Effector CD4-positive, alpha-beta T cell (primary cell): Measurements from ENCODE around the gene TLR9.
"Not testable (repeated sequence)": the region's sequence is repeated elsewhere in the genome, so short reads cannot be mapped to it uniquely, and the experiment has no call there.

Source experiments
- DNase-seq: peaks from one replicate; pipeline ENCODE4 v3.0.0-alpha.2; 2020

The TLR9 gene

DNA sequence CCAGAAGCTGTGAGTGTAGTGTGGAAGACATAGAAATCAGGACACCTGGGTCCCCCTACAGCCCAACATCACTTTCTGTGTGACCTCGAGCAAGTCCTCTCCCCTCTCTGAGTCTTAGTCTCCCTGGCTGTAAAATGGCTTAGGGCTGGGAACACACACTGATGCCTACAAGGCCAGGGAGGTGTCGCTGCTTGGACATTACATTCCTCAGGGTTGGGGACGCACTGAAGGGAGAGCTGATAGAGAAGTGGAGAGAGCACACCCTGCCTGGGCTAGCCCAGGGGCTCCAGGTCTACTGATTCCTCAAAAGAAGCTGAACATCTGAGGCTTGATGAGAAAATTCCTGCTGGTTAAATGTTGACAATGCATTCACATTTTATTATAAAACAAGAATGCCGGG is 33.8 kb downstream of the TLR9 start:
- DNase-seq: no peak

DNA sequence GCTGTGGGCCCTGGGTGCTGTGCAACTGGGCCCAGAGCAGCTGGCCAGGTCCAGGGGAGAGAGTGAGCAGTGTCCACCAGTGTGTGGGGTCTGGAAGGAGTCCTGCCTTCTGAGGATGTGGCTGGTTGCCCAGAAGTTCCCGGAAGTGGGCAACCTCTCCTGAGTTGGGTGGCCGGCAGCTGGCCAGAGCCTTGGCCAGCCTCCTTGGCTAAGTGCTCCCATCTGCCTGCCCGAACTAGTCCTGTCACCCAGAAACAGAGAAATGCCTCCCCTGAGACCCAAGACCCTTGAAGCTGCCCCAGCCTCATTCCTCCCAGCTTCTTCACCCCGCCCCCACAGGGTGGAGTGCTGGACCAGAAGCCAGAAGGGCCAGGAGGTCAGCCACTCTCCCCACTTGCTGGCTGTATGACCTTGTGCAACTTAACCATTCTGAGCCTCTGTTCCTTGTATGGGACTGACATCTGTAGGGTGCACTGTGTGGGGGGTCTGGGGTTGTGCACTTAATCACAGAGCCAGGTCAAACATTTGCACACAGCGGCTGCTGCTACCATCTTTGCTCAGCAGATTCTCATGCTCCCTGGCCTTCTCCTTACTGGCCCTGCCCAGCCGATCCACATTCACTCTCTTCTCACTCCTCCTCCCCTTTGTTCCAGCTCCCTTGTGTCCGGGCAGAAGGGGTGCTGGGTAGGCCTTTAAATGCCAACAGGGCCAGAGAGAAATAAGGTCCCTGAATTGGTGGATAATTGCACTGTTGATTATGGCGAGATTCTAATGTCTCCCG is 35.0 kb downstream of the TLR9 start:
- DNase-seq: no peak

DNA sequence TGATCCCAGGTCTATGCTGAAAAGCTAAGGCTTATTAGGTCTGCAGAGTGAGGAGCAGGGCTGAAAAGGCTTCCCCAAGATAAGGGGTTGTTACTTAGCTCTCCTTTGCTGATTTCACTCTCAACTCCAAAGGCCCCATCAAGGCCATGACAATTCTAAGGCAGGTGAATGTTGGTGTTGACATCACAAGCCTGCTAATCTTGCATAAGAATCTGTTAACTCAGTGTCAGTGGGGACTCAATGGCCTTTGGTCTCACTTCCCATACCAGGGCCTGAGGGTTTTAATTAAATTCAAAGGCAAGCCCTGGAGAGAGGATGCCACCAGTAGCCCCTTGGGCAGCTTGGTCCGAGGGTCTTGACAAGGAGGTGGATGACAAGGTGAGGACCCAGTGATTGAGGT is 36.9 kb downstream of the TLR9 start:
- no peak for DNase-seq

DNA sequence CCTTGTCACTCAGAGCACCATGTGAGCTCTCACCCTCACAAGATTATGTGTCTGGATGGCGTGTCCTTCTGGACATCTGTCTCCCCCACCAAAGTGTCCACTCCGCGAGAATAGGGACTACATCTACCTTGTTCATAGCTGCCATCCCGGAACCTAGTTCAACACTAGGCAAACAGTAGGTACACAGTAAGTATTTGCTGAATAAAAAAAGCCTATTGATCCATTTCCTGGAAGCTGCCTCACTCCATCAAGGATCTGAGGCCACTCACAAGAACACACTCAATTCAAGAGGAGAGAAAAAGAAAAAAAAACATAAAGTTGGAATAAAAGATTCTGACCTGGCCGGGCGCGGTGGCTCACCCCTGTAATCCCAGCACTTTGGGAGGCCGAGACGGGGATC is 38.7 kb downstream of the TLR9 start:
- no peak for DNase-seq

DNA sequence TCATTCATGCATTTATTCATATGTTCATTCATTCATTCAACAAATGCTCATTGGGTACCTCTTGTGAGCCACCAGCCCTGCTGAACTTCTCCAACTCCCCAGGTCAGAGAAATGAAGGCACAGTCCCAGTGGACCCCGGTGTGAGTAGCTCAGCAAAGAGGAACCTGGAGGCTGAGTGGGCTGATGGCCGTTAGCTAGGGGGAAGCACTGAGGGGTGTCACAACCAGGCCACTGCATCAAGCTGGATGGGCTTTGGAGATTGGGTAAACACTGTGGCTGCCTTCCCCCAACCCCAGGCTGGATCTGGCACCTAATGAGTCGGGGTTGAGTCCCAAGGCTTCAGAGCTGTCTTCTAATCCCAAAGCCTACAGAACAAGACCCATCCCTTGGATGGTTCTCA is 39.6 kb downstream of the TLR9 start:
- DNase-seq: no peak

DNA sequence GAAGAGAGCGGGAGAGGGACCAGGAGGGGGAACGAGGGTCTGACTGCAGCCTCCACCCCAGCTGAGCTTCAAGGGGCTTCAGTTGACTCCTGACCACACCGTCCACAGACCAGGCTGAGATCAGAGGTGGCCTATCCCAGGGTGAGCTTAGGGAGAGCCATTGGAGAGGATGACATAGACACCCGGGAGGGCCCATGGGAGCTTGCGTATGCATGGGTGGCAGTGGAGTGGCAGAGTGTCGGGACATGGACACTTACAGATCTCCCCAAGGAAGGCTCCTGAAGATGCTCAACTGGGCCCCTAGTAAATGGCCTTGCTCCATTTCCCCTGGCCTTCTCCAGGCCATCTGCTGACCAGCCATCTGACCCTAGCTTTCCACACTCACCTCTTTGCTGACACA is 40.1 kb downstream of the TLR9 start:
- no peak for DNase-seq

DNA sequence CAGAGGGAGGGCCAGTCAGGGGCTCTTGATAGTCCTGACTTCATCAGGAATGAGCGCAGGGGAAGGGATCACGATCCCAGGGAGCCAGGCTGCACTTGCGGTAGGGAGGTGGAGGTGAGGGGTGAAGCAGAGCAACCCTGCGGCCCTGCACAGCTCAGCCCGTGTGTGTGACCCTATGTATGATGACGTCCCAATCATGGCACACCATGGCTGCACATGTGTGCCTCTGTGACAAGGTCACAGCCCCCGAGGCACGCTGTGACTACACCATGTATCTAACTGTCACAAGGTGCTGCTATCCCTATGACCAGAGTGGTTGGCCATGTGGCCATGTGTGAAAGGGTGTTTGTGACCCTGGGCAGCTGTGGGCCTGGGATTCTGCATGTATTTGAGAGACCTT is 40.8 kb downstream of the TLR9 start:
- no peak for DNase-seq

DNA sequence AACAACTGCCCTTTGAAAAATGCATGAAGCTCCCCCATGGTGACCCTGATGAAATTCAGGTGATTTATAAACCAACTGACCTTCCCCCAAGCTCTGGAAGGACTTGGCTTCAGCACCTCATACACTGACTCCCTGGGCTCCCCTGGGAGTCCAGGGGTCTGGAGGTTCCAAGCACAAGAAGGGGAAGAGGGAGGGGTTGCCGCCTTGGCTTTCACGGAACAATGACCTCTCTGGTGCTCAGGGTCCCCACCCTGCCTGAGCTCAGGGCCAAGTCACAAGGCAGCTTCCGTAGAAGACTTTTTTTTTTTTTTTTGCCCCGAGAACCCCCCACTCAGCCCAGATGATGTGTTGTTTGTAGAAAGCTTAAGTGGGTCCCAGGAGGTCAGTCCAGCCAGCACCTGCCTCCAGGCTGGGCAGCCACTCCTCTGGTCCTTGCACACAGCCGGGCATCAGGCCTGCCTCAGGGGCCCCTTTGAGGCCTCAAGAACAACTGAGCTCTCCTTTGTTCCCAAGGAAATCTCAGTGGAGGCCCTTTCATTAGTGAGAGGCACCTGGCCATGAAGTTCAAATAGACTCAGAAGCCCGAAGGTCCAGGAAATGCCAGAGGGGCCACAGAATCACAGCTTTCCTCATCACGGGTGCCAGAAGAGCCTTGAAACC is 41.5 kb downstream of the TLR9 start:
- DNase-seq: no peak

DNA sequence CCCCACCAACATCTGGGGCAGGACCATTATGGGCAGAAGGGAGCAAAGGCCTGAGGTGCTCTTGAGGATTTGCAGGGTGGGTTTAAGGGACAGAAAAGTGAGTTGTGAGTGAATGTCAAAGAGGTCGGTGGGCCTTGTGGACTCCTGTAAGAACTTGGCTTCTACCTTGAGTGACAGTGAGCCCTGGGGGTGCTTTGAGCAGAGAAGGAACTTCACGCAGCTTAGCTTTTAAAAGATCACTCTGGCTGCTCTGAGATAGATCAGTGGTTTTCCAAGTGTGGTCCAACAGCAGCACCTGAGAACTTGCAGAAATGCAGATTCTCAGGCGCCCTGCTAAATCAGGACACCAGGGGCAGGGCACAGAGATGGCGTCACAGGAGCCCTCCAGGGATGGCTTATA is 42.8 kb downstream of the TLR9 start:
- DNase-seq: no peak

DNA sequence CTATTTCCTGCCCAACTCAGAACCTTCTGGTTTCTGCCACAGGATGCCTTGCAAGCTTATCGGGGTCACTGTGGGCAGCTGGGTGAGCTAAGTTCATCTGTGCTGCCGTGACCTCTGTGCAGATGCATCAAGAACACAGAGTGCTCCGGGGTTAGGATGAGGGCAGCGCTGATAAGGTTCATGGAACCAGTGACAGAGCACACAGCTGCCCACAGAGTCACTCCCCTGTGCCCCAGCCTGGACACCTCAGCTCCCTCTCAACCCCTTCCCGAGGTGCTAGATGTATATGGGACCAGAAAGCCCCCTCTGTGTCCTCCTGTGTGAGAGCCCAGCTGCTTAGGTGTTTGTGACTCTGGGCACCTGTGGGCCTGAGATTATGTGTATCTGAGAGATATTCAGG is 43.2 kb downstream of the TLR9 start:
- DNase-seq: no peak

DNA sequence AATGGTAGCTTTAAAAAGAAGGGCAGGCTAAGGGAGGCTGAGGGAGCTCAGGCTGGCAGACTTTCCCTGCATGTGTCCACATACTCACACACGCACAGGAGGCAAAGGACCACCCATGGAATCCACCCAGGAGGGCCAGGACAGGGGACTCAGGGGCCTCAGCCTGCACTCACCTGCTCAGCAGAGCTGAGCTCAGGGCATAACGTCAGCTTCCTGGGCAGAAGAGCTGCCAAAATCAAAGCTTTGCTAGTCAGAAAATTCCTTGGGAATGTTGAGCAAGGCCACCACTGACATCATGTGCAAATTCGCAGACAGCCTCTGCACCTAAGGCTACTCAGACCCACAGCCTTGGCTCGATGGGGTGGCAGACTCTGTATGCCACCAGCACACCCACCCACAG is 43.9 kb downstream of the TLR9 start:
- no peak for DNase-seq

DNA sequence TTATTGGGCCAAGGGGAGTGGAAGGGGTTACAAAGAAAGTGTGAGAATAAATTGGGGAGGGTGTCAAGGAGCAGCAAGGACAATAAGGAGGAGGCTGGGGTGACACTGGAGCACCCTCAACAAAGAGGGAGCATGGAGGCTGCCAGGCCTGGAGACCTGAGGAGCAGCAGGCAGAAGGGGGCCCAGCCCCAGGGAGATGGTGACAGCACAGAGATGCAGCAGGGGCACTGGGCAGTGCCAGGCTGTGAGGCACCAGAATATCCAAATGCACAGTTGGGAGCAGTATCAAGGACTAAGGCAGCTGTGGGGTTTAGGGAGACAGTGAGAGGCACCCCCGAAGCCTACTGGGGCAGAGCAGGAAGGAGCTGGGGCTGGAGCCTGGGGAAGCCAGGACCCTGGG is 46.9 kb downstream of the TLR9 start:
- DNase-seq: no peak

DNA sequence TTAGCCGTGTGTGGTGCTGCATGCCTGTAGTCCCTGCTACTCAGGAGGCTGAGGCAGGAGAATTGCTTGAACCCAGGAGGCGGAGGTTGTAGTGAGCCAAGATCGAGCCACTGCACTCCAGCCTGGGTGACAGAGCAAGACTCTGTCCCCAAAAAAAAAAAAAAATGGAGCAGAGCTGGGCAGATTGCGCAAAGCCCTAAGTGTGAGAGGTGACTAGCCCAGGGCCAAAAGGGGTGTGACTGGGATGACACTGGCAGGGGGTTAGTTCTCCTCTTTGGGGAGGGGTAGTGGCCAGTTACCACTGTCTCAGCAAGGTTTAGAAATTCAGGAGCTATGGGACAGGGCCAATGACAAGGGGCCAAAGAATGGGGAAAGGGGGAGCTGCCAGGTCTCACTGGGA is 47.3 kb downstream of the TLR9 start:
- not testable (repeated sequence) for DNase-seq

DNA sequence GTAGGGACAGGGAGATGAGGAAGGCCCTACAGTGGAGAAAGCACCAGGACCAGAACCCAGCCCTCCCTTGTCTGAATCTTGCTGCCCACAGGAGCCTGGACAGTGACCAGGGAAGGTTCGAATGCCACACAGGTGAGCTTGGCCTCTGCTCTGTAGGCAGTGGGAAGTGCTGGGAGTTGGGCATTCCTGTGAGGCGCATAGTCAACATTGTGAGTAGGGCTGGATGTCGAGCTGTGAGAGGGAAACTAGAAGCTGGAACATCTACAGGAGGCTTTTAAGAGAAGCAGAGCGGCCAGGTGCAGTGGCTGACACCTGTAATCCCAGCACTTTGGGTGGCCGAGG is 47.8 kb downstream of the TLR9 start:
- no peak for DNase-seq

DNA sequence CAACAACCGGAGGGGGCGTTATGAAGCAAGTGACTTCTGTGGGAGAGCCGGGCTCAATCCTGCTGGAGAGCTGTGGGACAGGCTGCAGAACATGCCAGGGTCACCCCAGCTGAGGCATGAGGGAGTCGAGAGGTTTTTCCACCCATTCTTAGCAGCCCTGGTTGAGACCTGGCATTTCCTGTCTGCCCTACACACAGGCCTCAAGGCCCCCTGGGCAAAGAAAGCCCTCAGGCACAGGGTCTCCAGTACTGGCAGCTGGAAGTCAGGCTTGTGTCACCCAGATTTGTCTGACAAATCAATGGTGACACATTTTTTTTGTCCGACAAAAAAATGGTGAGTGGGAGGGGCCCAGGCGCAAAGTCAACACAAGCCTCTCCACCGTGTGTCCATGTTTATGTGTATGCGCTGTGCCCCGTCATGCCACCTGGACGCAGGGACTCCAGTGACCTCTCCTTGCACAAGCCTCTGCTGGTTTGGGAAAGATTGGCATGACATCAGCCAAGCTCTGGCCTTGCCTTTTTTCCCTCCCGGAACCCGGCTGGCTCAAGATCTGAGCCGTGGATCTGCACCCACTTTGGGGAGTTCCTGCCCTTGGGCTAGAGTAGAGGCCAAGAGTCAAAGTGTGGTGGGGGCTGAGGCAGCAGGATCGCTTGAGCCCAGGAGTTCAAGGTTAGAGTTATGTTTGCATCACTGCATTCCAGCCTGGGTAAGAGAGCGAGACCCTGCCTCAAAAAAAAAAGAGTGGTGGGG is 48.3 kb downstream of the TLR9 start:
- no peak for DNase-seq

DNA sequence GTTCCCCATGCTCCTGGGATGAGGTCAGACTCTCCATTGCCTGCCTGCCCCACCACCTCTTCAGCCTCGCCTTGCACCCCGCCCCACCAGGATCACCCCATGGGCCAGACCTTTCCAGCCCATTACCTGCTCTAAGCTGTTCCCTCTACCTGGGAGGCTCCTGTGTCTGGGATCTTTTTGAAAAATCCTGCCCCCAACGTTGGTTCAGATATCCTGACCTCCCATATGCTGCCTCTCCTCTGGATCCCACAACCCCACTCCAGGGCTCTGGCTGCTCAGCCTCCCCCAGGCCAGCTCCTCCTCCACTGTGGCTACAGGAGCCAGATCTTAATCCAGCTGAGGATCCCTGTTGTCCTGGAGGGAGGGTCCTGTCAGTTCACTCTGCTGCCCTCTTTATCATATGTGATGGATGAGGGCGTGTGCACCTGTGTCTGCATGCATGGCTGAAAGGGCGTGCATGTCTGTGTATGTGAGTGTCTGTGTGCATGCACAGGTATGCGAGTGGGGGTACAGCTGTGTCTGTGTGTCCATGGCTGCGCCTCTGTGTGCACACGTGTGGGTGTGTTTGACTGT is 49.2 kb downstream of the TLR9 start:
- no peak for DNase-seq

DNA sequence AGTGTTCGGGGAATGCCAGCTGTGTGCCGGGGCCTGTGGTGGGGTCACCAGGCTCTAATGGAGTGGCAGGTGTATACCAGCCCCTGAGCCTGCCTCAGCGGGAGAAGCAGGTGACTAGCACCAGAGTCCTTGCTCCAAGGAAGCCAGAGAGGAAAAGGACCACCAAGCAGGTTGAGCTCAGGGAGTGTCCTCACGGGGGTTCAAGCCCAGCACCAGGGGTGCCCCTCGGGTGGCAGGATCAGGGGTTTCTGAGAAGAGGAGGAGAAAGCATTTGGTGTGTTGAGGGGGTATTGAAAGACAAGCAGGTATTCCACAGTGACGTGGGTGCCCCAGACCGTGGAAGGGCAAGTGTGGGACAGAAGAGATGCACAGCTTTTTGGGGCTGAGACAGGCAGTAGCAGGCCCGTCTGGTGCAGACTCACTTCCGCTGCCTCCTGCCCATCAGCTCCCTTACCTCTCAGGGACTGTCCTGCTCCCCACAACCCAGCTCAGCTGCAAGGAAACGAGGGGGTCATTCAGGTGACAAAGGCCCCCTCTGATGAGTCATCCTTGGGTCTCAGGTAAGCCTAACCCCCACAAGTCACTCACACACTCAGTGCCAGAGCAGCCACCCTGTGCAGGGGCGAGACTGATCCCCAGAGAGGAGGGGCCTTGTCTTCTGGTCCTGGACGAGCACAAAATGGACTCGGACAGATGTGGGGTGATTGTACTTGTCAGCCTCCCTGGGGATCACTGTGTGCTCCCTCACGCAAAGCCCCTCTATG is 49.8 kb downstream of the TLR9 start:
- no peak for DNase-seq

DNA sequence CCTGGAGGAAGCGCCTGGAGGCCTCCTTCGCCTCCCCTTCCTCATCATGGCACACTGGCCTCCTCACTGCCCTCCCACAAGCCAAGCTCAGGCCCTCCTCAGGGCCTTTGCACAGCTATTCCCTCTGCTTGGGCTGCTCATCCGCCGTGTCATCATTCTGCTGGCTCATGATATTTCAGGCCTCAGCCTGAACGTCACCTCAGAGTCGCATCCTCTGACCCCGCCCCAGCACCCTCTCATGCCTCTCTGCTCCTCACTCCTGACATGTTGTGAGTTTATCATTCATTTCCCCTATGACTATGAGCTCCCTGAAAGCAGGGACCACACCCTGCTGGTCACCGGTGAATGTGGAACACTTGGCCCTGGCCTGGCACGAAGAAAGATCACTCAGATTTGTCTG is 50.5 kb downstream of the TLR9 start:
- no peak for DNase-seq

DNA sequence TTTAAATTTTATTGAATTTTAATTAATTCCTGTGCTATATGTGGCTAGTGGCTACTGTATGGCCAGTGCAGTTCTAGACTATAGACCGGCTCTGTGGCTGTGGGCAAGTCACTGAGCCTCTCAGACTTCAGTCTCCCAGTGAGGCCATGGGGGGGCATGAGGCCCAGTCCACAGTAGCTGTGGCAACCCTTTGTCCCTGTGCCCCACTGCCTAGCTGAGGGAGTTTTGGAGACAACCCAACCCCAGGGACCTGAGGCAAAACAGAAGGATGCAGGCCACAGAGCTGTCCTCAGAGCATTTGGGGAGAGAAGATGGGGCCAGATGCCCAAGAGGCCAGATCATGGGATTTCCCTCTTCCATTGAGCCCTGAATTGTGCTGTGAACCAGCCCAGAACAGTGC is 52.3 kb downstream of the TLR9 start:
- no peak for DNase-seq

DNA sequence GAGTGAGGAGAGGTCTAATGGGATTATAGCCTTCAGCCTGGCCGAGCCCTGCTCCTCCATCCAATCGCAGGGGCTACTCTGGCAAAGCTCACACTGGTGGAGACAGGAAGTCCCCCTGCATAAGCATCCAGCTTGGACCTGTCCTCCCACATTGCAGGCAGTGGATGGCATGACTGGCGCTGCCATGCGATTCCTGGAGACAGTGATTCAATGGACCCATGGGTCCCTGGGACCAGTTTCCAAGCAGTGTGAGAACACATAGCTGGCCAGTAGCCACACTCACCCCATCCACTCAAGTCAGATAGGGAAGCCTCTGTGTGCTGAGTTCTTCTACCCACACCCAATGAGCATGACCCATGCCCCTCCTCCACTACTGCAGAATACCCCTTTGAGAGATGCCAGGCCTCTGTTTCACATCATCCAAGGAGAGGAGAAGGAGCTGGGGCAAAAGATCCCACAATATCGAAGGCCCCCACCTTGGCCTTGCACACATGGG is 53.1 kb downstream of the TLR9 start:
- DNase-seq: no peak

DNA sequence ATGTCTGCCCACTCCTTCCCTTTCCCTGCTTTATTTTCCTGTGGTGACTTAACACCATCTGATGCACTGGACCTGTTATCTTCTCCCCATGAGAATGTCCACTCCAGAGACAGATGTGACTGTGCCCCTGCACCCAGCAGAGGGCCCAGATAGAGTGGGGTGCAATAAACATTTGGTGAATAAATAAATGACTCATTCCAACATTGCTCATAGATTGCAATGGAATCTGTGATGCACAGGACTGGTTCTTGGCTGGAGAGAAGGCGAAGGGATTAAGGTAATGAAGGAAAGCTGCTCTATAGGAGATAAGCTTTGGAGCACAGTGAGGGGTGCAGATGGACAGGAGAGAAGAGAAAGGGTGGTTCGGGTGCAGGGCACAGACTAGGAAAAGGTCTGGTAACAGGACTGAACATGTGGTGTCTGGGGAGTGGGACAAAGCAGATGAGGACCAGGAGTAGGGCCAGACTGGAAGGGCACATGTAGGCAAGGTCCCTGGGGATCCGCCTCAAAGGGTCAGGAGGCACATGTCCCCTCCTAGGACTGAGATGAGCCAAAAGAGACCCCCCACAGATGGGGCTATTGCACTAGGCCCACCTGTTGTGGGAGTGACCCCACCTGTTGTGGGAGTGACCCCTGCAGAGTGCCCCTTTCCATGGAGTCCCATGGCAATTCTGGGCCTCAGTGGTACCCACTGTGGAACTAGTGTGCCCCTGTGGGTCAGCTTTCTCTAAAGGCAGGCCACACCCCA is 53.8 kb downstream of the TLR9 start:
- no peak for DNase-seq
